Thymus (tissue), 11 donors: Measurements from ENCODE around the gene MINDY4B. TPM values are rescaled to one million over a fixed set of nuclear protein-coding genes. Genes with fewer than 3 reads are reported as not detected.

Source experiments
- DNase-seq, 9 donors: peaks; one replicate each; pipeline ENCODE4 v3.0.0-alpha.2; 2013; ENCODE audit warnings: low spot score in 9 of 9, low read depth in 6 of 9, missing footprints in 1 of 9
- H3K27ac ChIP-seq, 2 donors: one replicate each; pipeline ENCODE4 v1.5.1; 2013; ENCODE audit warnings: control low read depth in 1 of 2, low read depth in 1 of 2, low read length in 1 of 2, mild to moderate bottlenecking in 1 of 2, moderate library complexity in 1 of 2
- H3K27me3 ChIP-seq, 2 donors: one replicate each; pipeline ENCODE4 v1.5.1; 2013; ENCODE audit warnings: low read length in 1 of 2; ENCODE audit not compliant: control insufficient read depth in 2 of 2, insufficient read depth in 1 of 2
- H3K36me3 ChIP-seq, 2 donors: one replicate each; pipeline ENCODE4 v1.5.1; 2013; ENCODE audit warnings: low read length in 1 of 2, mild to moderate bottlenecking in 1 of 2, moderate library complexity in 1 of 2; ENCODE audit not compliant: control insufficient read depth in 2 of 2, insufficient read depth in 2 of 2
- H3K4me1 ChIP-seq, 2 donors: one replicate each; pipeline ENCODE4 v1.5.1; 2013; ENCODE audit warnings: low read length in 2 of 2; ENCODE audit not compliant: control insufficient read depth in 2 of 2, insufficient read depth in 2 of 2
- H3K4me3 ChIP-seq, 2 donors: one replicate each; pipeline ENCODE4 v1.5.1; 2013; ENCODE audit warnings: low read length in 2 of 2, control low read depth in 1 of 2, mild to moderate bottlenecking in 1 of 2
- H3K9me3 ChIP-seq, 2 donors: one replicate each; pipeline ENCODE4 v1.5.1; 2013; ENCODE audit warnings: low read length in 1 of 2, mild to moderate bottlenecking in 1 of 2; ENCODE audit not compliant: control insufficient read depth in 2 of 2, insufficient read depth in 1 of 2
- WGBS: extraction: QIAGEN DNeasy Blood & Tissue Kit; methylation state at CpG from one replicate; pipeline ENCODE4 v1.1.7; 2013; 5-methylcytosine and 5-hydroxymethylcytosine counted together
- polyA plus RNA-seq: library from polyadenylated mRNA; stranded (reverse); fragments of 200-250 nt; gene quantifications from one replicate; pipeline ENCODE4 v1.2.3, GENCODE V29; 2013
- total RNA-seq: library from RNA; stranded (reverse); fragments of 120-200 nt; gene quantifications from one replicate; pipeline ENCODE4 v1.2.4, GENCODE V29; 2013
- donor health status: healthy.

Gene MINDY4B
- total and polyA plus RNA-seq, 2 donors = 0.19 TPM; not detected in 1

GRCh38 chr3:150825916-150826377 is 79.3 kb downstream of the MINDY4B start:
- 92% methylated on average over 7 of the region's 7 CpGs for whole genome bisulfite sequencing
- DNase-seq = no peak

GRCh38 chr3:150825192-150825915 is 79.9 kb downstream of the MINDY4B start:
- Histone ChIP-seq H3K4me1 (no peaks in the 10 kb centered on the region), H3K4me3 (no peak overlapping the region), H3K27me3 (no peaks in the 10 kb centered on the region), H3K36me3 (no peaks in the 10 kb centered on the region), H3K9me3 (no peaks in the 10 kb centered on the region), H3K27ac (no peak overlapping the region)
- WGBS = 94% methylated on average over 6 of the region's 6 CpGs
- DNase-seq = no peak

More at GRCh38 chr3:150825916-150826377, 79.3 kb downstream of the MINDY4B start:
- H3K9me3 ChIP-seq = no peaks in the 10 kb centered on the region
- no peaks in the 10 kb centered on the region for H3K4me1 ChIP-seq
- H3K36me3 ChIP-seq = no peaks in the 10 kb centered on the region
- H3K4me3 ChIP-seq = no peak overlapping the region
- no peak overlapping the region for H3K27ac ChIP-seq
- H3K27me3 ChIP-seq = no peaks in the 10 kb centered on the region

- Histone ChIP-seq H3K9me3 (no peaks in the 10 kb centered on the region), H3K4me1 (no peaks in the 10 kb centered on the region), H3K36me3 (no peaks in the 10 kb centered on the region), H3K27ac (no peak overlapping the region), H3K27me3 (no peaks in the 10 kb centered on the region), H3K4me3 (no peak overlapping the region)
- WGBS = 97% methylated on average over 3 of the region's 3 CpGs
- no peak for DNase-seq
Observed at GRCh38 chr3:150823277-150823676, 82.0 kb downstream of the MINDY4B start.

- no peak overlapping the region for H3K27ac ChIP-seq
- no peaks in the 10 kb centered on the region for H3K9me3 ChIP-seq
- no peaks in the 10 kb centered on the region for H3K36me3 ChIP-seq
- 94% methylated on average over 1 of the region's 1 CpG for WGBS
- H3K4me1 ChIP-seq = no peaks in the 10 kb centered on the region
- H3K4me3 ChIP-seq = no peak overlapping the region
- H3K27me3 ChIP-seq = no peaks in the 10 kb centered on the region
- DNase-seq = no peak
Observed at GRCh38 chr3:150822636-150823035, 82.6 kb downstream of the MINDY4B start.

Other genes starting within 250 kb of the MINDY4B start
- gene ERICH6, start 201.5 kb downstream of the MINDY4B start, total RNA-seq = 0.14 TPM
- 0.02 TPM for gene ERICH6, start 201.5 kb downstream of the MINDY4B start, polyA plus RNA-seq
- 24.5 TPM for gene SIAH2, start 142.3 kb downstream of the MINDY4B start, total RNA-seq
- 22.4 TPM for gene SIAH2, start 142.3 kb downstream of the MINDY4B start, polyA plus RNA-seq
- under 0.01 TPM for gene CLRN1, start 67.3 kb upstream of the MINDY4B start, total RNA-seq
- gene CLRN1, start 67.3 kb upstream of the MINDY4B start, polyA plus RNA-seq = under 0.01 TPM
- gene MED12L, start 180.2 kb upstream of the MINDY4B start, total RNA-seq = 1.7 TPM
- gene MED12L, start 180.2 kb upstream of the MINDY4B start, polyA plus RNA-seq = 0.30 TPM